Measurements from ENCODE around the gene GLO1. TPM values are rescaled to one million over a fixed set of nuclear protein-coding genes. Genes with fewer than 3 reads are reported as not detected.

The GLO1 gene
- total and polyA plus RNA-seq, 4 donors = 50.5 to 108 (median 72.5) TPM

DNA sequence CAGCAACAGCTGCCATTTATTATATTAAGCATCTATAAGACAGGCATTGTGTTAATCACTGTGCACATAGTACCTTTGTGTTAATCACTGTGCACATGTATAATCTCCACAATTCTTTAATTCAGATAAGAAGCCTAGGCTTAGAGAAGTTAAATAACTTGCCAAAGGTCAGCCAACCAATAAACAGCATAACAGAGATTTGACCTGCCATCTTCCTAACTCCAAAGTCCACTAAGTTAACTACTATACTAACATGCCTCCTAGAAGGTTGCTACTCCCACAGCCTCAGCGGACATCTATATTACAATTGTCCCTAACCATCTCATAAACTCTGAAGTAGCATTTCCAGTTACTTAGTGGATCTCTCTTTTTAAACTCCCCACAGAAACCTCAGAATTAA lies 66.9 kb downstream of the GLO1 start:
- H3K4me3 ChIP-seq (ENCODE audit: low read depth in 1 of 3, low read length in 3 of 3) = no peak overlapping the region
- 78% methylated on average over 1 of the region's 1 CpG for WGBS
- no peak overlapping the region for H3K9ac ChIP-seq (ENCODE audit: low read depth in 1 of 2, low read length in 2 of 2)
- no peak for DNase-seq (ENCODE audit: low spot score)
- H3K27ac ChIP-seq (ENCODE audit: low read depth in 1 of 2, low read length in 2 of 2) = no peak overlapping the region
- H3K9me3 ChIP-seq (ENCODE audit: control insufficient read depth in 4 of 4, low read length in 3 of 4) = no peaks in the 10 kb centered on the region
- H3K27me3 ChIP-seq (ENCODE audit: control insufficient read depth in 4 of 4, insufficient read depth in 4 of 4, low read length in 3 of 4) = no peaks in the 10 kb centered on the region
- no peak for TF ChIP-seq GABPA (IDR thresholded peaks at IDR 0.05 in 1 of 2, conservative IDR thresholded peaks at IDR 0.05 in 1 of 2)
- TF ChIP-seq, protein P1, sequence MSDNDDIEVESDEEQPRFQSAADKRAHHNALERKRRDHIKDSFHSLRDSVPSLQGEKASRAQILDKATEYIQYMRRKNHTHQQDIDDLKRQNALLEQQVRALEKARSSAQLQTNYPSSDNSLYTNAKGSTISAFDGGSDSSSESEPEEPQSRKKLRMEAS (IDR thresholded peaks at IDR 0.05) = no peak
- TF ChIP-seq, protein P2, sequence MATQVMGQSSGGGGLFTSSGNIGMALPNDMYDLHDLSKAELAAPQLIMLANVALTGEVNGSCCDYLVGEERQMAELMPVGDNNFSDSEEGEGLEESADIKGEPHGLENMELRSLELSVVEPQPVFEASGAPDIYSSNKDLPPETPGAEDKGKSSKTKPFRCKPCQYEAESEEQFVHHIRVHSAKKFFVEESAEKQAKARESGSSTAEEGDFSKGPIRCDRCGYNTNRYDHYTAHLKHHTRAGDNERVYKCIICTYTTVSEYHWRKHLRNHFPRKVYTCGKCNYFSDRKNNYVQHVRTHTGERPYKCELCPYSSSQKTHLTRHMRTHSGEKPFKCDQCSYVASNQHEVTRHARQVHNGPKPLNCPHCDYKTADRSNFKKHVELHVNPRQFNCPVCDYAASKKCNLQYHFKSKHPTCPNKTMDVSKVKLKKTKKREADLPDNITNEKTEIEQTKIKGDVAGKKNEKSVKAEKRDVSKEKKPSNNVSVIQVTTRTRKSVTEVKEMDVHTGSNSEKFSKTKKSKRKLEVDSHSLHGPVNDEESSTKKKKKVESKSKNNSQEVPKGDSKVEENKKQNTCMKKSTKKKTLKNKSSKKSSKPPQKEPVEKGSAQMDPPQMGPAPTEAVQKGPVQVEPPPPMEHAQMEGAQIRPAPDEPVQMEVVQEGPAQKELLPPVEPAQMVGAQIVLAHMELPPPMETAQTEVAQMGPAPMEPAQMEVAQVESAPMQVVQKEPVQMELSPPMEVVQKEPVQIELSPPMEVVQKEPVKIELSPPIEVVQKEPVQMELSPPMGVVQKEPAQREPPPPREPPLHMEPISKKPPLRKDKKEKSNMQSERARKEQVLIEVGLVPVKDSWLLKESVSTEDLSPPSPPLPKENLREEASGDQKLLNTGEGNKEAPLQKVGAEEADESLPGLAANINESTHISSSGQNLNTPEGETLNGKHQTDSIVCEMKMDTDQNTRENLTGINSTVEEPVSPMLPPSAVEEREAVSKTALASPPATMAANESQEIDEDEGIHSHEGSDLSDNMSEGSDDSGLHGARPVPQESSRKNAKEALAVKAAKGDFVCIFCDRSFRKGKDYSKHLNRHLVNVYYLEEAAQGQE (IDR thresholded peaks at IDR 0.05) = no peak
- TF ChIP-seq HNF4A (conservative IDR thresholded peaks at IDR 0.05) = peak; percentile 12 to 45
- no peaks in the 10 kb centered on the region for H3K36me3 ChIP-seq (ENCODE audit: control insufficient read depth in 4 of 4, insufficient read depth in 3 of 4, low read depth in 1 of 4, low read length in 3 of 4)
- peaks cover 4 to 22% (median 14%) of the 10 kb centered on the region in 4 donors for H3K4me1 ChIP-seq (ENCODE audit: control insufficient read depth in 4 of 4, insufficient read depth in 4 of 4, low read length in 3 of 4)

DNA sequence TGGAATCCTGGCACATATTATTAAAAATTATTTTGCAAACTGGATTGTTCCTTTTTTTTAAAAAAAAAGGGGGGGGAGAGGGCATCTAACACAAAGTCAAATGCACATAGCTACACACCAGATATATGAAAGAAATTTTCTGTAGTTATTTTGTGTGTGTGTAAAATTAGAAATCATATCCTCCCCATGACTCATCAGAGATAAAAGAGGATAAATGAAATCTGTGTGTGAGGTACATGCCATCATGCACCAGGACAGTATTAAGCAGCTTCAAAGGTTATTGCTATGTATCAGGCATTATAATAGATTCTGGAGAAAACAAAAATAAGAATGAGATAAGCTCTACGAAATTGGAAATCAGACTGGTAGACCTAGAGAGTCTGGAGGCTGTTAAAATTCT lies 68.4 kb downstream of the GLO1 start:
- Histone ChIP-seq H3K4me3 (ENCODE audit: low read depth in 1 of 3, low read length in 3 of 3) (no peak overlapping the region), H3K36me3 (ENCODE audit: control insufficient read depth in 4 of 4, insufficient read depth in 3 of 4, low read depth in 1 of 4, low read length in 3 of 4) (no peaks in the 10 kb centered on the region), H3K4me1 (ENCODE audit: control insufficient read depth in 4 of 4, insufficient read depth in 4 of 4, low read length in 3 of 4) (peaks cover 1 to 13% (median 6%) of the 10 kb centered on the region in 4 donors), H3K9ac (ENCODE audit: low read depth in 1 of 2, low read length in 2 of 2) (no peak overlapping the region), H3K9me3 (ENCODE audit: control insufficient read depth in 4 of 4, low read length in 3 of 4) (no peaks in the 10 kb centered on the region), H3K27me3 (ENCODE audit: control insufficient read depth in 4 of 4, insufficient read depth in 4 of 4, low read length in 3 of 4) (no peaks in the 10 kb centered on the region), H3K27ac (ENCODE audit: low read depth in 1 of 2, low read length in 2 of 2) (no peak overlapping the region)
- WGBS = 77% methylated on average over 1 of the region's 1 CpG
- TF ChIP-seq, protein P3, sequence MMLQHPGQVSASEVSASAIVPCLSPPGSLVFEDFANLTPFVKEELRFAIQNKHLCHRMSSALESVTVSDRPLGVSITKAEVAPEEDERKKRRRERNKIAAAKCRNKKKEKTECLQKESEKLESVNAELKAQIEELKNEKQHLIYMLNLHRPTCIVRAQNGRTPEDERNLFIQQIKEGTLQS (IDR thresholded peaks at IDR 0.05) = no peak
- TF ChIP-seq TAF1 (conservative IDR thresholded peaks at IDR 0.05) (no peak), FOXA2 (IDR thresholded peaks at IDR 0.05) (no peak), GABPA (IDR thresholded peaks at IDR 0.05 in 1 of 2, conservative IDR thresholded peaks at IDR 0.05 in 1 of 2) (no peak), HNF4G (IDR thresholded peaks at IDR 0.05) (no peak)
- TF ChIP-seq, protein P4, sequence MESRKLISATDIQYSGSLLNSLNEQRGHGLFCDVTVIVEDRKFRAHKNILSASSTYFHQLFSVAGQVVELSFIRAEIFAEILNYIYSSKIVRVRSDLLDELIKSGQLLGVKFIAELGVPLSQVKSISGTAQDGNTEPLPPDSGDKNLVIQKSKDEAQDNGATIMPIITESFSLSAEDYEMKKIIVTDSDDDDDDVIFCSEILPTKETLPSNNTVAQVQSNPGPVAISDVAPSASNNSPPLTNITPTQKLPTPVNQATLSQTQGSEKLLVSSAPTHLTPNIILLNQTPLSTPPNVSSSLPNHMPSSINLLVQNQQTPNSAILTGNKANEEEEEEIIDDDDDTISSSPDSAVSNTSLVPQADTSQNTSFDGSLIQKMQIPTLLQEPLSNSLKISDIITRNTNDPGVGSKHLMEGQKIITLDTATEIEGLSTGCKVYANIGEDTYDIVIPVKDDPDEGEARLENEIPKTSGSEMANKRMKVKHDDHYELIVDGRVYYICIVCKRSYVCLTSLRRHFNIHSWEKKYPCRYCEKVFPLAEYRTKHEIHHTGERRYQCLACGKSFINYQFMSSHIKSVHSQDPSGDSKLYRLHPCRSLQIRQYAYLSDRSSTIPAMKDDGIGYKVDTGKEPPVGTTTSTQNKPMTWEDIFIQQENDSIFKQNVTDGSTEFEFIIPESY (IDR thresholded peaks at IDR 0.05) = no peak
- TF ChIP-seq, protein P1 (IDR thresholded peaks at IDR 0.05) = no peak
- TF ChIP-seq, protein P2 (IDR thresholded peaks at IDR 0.05) = no peak
- no peak for DNase-seq (ENCODE audit: low spot score)
